Natural killer cell (primary cell): ENCODE results near the gene SEPTIN10. TPM values are rescaled to one million over a fixed set of nuclear protein-coding genes. Genes with fewer than 3 reads are reported as not detected.

ENCODE experiments used
- ATAC-seq, 3 donors: fragments of 150-1000 bp in 2 of 3; fragments of 200-7000 bp in 1 of 3; cut with Tn5 transposase; 1 replicate in 1 of 3; 2 replicates in 2 of 3; pipeline ENCODE4 v1.10.0; 2021; ENCODE audit warnings: mild to moderate bottlenecking in 2 of 3, moderate library complexity in 2 of 3
- DNase-seq, 2 donors: peaks; one replicate each; pipeline versions ENCODE4 v3.0.0 to v3.0.0-alpha.2; 2013 to 2021; ENCODE audit warnings: mixed read lengths in 1 of 2
- H3K27ac ChIP-seq: one replicate; pipeline ENCODE4 v1.5.1; 2013; ENCODE audit warnings: mild to moderate bottlenecking, low read length
- H3K27me3 ChIP-seq: one replicate; pipeline ENCODE4 v1.6.1; 2013; ENCODE audit warnings: low read length; ENCODE audit not compliant: control insufficient read depth, insufficient read depth
- H3K36me3 ChIP-seq: one replicate; pipeline ENCODE4 v1.6.1; 2013; ENCODE audit warnings: low read length; ENCODE audit not compliant: control insufficient read depth, insufficient read depth
- H3K4me1 ChIP-seq: one replicate; pipeline ENCODE4 v1.6.1; 2013; ENCODE audit warnings: low read length; ENCODE audit not compliant: control insufficient read depth, insufficient read depth
- H3K4me3 ChIP-seq: one replicate; pipeline ENCODE4 v1.5.1; 2013; ENCODE audit warnings: low read length
- H3K9me3 ChIP-seq: one replicate; pipeline ENCODE4 v1.6.1; 2013; ENCODE audit warnings: low read length; ENCODE audit not compliant: control insufficient read depth, insufficient read depth
- H3K27ac Mint-ChIP-seq, 2 donors: one replicate each; pipeline ENCODE4 v1.8.0; 2022; ENCODE audit warnings: mild to moderate bottlenecking in 2 of 2, mixed read lengths in 2 of 2, moderate library complexity in 1 of 2
- H3K27me3 Mint-ChIP-seq, 2 donors: one replicate each; pipeline ENCODE4 v1.8.0; 2022; ENCODE audit warnings: low read depth in 2 of 2, mixed read lengths in 2 of 2
- H3K36me3 Mint-ChIP-seq: one replicate; pipeline ENCODE4 v1.8.0; 2022; ENCODE audit warnings: mixed read lengths
- H3K4me1 Mint-ChIP-seq, 2 donors: one replicate each; pipeline ENCODE4 v1.8.0; 2022; ENCODE audit warnings: mixed read lengths in 2 of 2
- H3K4me3 Mint-ChIP-seq: one replicate; pipeline ENCODE4 v1.8.0; 2022; ENCODE audit warnings: mild to moderate bottlenecking, moderate library complexity, mixed read lengths
- H3K9me3 Mint-ChIP-seq, 2 donors: one replicate each; pipeline ENCODE4 v1.8.0; 2022; ENCODE audit warnings: mixed read lengths in 2 of 2
- WGBS: methylation state at CpG from one replicate; pipeline ENCODE4 v1.1.7; 2013; ENCODE audit warnings: missing lambda C conversion rate; ENCODE audit not compliant: insufficient coverage; 5-methylcytosine and 5-hydroxymethylcytosine counted together
- intact Hi-C: fragments of 100-400 bp; cut with micrococcal nuclease; formaldehyde crosslinking; loops from one replicate; pipeline ENCODE4 v1.14.2; 2022
- total RNA-seq, 4 donors: library from RNA; stranded (reverse); fragments of 120-200 nt in 1 of 4; gene quantifications; one replicate each; pipeline versions ENCODE4 v1.2.3 to v1.2.4, GENCODE V29; 2013 to 2022
- TF ChIP-seq, protein P1 (sequence below): fragments of 200-600 bp; IDR thresholded peaks from one replicate; pipeline ENCODE4 v1.8.0; 2022; ENCODE audit warnings: antibody characterized with exemption

Gene SEPTIN10
- total RNA-seq, 3 donors from 2014 or later (not counting 1 experiment from before 2014, with no cell fraction given), result 0.25 to 2.6 (median 0.33) TPM

DNA sequence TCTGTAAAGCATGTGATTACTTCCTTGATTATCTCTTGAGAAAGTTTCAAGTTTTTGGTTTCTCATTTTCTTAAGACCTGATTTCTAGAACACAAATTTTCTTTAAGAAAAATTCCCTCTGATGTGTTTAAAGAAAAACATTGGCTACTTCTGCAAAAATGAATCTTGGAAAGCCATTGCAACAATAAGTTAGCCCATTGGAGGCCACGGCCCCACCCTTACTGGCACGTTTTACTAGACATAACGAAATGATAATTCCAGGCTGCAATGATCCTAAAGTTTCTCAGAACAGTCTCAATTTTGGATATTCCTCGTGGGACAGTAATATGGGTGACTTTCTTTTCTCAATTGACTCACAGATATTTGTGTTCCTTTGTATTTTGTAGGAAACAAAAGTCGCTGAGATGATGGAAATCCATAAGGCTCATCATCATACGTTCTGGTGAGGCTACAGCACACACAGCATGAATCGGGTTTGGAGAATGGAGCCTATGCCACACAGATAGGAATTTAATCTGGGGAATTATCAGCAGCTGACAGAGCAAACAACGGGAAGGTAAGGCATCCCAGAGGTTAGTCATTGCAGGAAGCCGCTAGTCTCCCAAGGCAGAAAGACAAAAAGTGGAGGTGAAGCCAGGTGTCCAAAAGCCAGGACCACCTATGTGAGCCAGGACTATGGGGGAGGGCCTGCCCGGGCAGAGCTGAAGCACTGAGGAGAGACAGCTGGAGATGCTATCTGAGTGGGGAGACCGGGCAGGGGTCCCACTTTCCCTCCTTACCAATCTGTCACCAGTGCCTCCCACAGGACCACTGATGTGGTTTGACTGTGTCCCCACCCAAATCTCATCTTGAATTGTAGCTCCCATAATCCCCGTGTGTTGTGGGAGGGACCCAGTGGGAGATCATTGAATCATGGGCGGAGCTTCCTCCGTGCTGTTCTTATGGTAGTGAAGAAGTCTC lies 36.2 kb upstream of the SEPTIN10 start:
- Histone ChIP-seq H3K27ac (no peak overlapping the region), H3K4me1 (no peaks in the 10 kb centered on the region), H3K4me3 (no peak overlapping the region), H3K36me3 (no peaks in the 10 kb centered on the region), H3K27me3 (no peaks in the 10 kb centered on the region), H3K9me3 (no peaks in the 10 kb centered on the region)
- DNase-seq (no peak), ATAC-seq (no peak)
- no peaks in the 10 kb centered on the region for H3K4me1 Mint-ChIP-seq
- peaks cover 10 to 26% of the 10 kb centered on the region in 2 donors for H3K27me3 Mint-ChIP-seq
- intact Hi-C loops, result no loop called here
- H3K4me3 Mint-ChIP-seq, result no peak overlapping the region
- H3K27ac Mint-ChIP-seq, result no peak overlapping the region
- no peaks in the 10 kb centered on the region for H3K9me3 Mint-ChIP-seq
- TF ChIP-seq, protein P1, sequence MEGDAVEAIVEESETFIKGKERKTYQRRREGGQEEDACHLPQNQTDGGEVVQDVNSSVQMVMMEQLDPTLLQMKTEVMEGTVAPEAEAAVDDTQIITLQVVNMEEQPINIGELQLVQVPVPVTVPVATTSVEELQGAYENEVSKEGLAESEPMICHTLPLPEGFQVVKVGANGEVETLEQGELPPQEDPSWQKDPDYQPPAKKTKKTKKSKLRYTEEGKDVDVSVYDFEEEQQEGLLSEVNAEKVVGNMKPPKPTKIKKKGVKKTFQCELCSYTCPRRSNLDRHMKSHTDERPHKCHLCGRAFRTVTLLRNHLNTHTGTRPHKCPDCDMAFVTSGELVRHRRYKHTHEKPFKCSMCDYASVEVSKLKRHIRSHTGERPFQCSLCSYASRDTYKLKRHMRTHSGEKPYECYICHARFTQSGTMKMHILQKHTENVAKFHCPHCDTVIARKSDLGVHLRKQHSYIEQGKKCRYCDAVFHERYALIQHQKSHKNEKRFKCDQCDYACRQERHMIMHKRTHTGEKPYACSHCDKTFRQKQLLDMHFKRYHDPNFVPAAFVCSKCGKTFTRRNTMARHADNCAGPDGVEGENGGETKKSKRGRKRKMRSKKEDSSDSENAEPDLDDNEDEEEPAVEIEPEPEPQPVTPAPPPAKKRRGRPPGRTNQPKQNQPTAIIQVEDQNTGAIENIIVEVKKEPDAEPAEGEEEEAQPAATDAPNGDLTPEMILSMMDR, result no peak
- 75% methylated on average over 13 of the region's 14 CpGs for WGBS
- no peaks in the 10 kb centered on the region for H3K36me3 Mint-ChIP-seq

DNA sequence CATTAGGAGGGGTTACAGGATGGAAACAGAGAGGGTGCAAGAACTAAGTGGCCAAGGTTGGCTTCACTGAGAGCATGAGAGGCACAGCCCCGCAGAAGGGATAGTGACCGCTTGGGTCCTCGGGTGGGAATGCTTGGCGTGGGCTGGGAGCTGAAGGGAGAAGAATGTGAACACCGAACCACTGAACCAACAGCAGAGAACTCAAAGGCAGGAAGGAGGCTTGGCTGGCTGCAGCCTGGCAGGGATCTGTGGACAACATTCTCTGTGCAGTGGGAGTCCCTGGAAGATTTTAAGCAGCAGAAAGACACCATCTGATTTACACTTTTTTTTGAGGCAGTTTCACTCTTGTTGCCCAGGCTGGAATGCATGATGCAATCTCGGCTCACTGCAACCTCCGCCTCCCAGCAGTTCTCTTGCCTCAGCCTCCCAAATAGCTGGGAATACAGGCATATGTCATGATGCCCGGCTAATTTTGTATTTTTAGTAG lies 34.3 kb upstream of the SEPTIN10 start:
- TF ChIP-seq, protein P1, result no peak
- H3K27ac Mint-ChIP-seq, result no peak overlapping the region
- H3K4me1 Mint-ChIP-seq, result no peaks in the 10 kb centered on the region
- Histone ChIP-seq H3K36me3 (no peaks in the 10 kb centered on the region), H3K27me3 (no peaks in the 10 kb centered on the region), H3K27ac (no peak overlapping the region), H3K9me3 (no peaks in the 10 kb centered on the region), H3K4me1 (no peaks in the 10 kb centered on the region), H3K4me3 (no peak overlapping the region)
- no peak for ATAC-seq
- no peaks in the 10 kb centered on the region for H3K36me3 Mint-ChIP-seq
- H3K9me3 Mint-ChIP-seq, result no peaks in the 10 kb centered on the region
- no peak overlapping the region for H3K4me3 Mint-ChIP-seq
- intact Hi-C loops, result no loop called here
- DNase-seq, result no peak
- WGBS, result 92% methylated on average over 8 of the region's 8 CpGs
- peaks cover 11 to 32% of the 10 kb centered on the region in 2 donors for H3K27me3 Mint-ChIP-seq

DNA sequence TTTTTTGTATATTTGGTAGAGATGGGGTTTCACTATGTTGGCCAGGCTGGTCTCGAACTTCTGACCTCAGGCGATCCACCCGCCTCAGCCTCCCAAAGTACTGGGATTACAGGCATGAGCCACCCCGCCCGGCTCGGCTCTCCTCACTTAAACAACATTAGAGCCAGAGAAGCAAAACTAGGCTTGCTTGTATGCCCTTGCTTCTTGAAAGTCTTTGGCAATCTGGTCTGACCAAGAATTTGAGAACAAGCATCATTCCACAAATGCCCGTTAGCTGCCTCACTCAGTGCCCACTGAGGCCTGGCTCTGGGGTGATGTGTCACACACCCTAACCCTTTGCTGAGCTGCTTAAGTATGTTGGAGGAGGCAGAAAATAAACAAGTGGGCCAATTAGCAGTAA lies 33.9 kb upstream of the SEPTIN10 start:
- no peak overlapping the region for H3K27ac ChIP-seq
- ATAC-seq (no peak), DNase-seq (no peak)
- no peaks in the 10 kb centered on the region for H3K4me1 Mint-ChIP-seq
- peaks cover 12 to 32% of the 10 kb centered on the region in 2 donors for H3K27me3 Mint-ChIP-seq
- H3K9me3 ChIP-seq, result no peaks in the 10 kb centered on the region
- H3K4me3 ChIP-seq, result no peak overlapping the region
- H3K36me3 ChIP-seq, result no peaks in the 10 kb centered on the region
- H3K4me1 ChIP-seq, result no peaks in the 10 kb centered on the region
- no peaks in the 10 kb centered on the region for H3K9me3 Mint-ChIP-seq
- no peaks in the 10 kb centered on the region for H3K27me3 ChIP-seq
- 95% methylated on average over 7 of the region's 7 CpGs for WGBS
- H3K36me3 Mint-ChIP-seq, result no peaks in the 10 kb centered on the region
- TF ChIP-seq, protein P1, result no peak
- intact Hi-C loops, result no loop called here
- H3K27ac Mint-ChIP-seq, result no peak overlapping the region
- no peak overlapping the region for H3K4me3 Mint-ChIP-seq
